ENCODE data around the gene EPHA10.

DNA sequence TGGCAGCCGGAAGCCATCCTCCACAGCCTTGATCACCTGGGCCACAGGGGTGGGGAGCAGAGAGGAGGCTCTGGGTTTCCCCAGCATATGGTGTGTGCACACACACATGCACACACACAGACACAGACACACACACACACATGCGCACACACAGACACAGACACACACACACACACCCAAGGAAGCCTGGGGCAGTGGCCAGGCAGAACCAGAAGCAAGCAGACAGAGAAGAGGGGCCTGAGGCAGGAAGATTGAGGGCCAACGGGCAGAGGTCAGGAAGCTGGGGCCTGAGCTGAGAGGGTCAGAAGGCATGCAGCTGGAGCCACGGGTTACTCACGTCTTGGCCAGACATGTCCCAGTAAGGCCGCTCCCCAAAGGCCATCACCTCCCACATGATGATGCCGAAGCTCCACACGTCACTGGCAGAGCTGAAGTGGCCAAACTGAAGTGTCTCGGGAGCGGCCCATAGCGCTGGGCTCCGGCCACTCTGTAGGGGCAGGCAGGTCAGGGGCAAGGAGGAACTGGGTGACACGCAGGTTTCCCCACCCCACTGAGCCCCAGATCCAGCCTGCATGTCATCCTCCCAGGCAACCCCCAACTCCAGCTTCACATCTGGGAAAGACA is 45.2 kb downstream of the EPHA10 start:
- TF ChIP-seq, protein P1, sequence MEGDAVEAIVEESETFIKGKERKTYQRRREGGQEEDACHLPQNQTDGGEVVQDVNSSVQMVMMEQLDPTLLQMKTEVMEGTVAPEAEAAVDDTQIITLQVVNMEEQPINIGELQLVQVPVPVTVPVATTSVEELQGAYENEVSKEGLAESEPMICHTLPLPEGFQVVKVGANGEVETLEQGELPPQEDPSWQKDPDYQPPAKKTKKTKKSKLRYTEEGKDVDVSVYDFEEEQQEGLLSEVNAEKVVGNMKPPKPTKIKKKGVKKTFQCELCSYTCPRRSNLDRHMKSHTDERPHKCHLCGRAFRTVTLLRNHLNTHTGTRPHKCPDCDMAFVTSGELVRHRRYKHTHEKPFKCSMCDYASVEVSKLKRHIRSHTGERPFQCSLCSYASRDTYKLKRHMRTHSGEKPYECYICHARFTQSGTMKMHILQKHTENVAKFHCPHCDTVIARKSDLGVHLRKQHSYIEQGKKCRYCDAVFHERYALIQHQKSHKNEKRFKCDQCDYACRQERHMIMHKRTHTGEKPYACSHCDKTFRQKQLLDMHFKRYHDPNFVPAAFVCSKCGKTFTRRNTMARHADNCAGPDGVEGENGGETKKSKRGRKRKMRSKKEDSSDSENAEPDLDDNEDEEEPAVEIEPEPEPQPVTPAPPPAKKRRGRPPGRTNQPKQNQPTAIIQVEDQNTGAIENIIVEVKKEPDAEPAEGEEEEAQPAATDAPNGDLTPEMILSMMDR (IDR thresholded peaks at IDR 0.05 in 4 of 5, conservative IDR thresholded peaks at IDR 0.05 in 1 of 5), result no peak
- TF ChIP-seq POLR2A (IDR thresholded peaks at IDR 0.05), result no peak
